HG02588 (cell line): Measurements from ENCODE around the gene NBEA.

ENCODE experiments used
- ATAC-seq: cut with Tn5 transposase; IDR thresholded peaks from one replicate; pipeline ENCODE4 v1.9.1; 2021; ENCODE audit warnings: mild to moderate bottlenecking, moderate library complexity; ENCODE audit not compliant: unreplicated experiment

NBEA gene

DNA sequence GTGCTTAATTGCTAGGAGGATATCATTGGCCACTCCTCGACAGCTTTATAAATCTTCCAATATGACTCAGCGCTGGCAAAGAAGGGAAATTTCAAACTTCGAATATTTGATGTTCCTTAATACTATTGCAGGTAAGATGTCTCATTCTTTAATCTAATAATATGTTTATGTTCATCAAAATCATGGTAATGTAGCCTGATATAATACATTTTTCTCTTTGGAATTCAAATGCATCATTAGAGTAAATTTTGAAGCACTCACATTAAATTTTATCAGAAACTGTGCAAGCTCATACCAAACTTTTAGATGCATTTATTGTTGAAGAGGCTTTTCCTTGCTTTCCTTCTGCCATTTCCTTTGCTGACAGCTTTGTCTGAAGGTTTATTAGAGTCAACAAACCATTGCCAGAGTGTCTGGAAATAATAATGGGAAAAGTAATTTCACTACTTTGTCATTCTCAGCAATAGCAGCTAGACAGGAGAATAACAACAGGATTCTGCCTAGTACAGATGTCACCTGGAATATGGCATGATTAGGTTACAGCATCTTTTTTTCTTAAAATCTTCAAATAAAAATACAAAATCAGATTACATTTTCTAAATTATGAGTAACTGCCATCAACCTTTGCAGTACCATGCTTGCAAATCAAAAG lies 613.0 kb downstream of the NBEA start:
- no peak for ATAC-seq

DNA sequence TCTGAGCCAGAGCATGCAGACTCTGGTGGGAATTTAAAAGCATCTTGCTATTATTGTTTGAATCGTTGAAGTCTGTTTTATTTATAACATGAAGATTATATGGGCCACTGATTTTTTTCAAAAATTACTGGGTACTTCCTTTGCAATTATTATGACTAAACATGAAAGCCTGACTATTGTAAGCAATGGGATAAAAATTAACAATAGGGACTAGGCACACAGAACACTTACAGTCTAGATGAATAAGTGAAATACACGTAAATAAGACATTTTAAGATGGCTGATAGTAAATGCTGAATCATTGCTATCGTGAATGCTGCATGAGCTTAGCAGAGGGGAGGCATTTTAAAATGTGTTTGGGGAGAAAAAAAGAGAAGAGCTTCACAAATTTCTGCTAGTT lies 615.4 kb downstream of the NBEA start:
- no peak for ATAC-seq

DNA sequence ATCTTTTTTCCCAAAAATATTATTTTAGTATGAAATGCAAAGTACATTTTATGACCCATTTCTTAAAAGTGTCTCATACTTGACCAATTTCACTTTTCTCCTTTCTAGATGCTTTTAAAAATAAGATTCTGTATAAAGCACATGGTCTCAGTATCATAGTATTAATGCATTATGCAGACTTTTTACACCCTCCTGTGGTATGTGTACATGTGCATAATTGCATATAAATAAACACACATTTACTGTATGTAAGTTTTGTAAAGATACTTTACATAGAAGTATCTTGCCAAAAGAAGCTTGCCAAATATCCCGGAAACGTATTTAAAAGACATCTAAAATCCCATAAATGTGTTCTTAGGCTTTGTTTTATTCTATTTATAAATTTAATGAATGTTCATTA lies 619.5 kb downstream of the NBEA start:
- no peak for ATAC-seq

DNA sequence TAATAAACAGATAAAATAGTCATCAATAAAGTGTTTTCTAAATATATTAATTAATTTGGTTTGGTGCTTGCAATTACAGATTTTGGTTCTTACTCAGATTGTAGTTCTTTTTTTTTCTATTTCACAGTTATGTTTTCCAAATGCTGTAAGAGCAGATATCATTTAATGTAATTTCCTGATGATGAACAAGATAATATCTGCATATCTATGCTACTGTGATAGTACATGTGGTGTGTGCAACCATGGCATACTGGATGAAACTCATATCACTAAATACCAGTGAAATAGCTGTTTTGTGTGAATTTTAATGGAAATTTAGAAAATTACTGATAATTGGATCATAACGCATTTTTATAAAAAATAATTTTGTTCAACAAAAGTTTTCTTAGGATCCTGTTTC lies 623.2 kb downstream of the NBEA start:
- ATAC-seq, result no peak

DNA sequence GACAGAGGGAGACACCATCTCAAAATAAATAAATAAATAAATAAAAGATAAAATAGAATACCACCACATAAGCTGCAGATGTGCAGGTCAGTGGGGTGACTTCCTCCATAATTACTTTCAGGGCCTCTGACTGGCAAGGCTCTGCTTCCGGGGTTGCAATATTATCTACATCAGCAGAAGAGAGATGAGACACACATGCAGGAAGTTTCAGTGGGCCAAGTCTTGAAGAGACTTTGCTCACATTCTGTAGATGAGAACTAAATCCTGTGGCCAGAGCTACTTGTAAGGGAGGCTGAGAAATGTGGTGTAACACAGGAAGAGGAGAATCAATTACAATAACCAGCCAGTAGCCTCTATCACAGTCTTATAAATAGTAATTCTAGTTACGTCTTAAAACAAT lies 624.3 kb downstream of the NBEA start:
- ATAC-seq, result no peak

DNA sequence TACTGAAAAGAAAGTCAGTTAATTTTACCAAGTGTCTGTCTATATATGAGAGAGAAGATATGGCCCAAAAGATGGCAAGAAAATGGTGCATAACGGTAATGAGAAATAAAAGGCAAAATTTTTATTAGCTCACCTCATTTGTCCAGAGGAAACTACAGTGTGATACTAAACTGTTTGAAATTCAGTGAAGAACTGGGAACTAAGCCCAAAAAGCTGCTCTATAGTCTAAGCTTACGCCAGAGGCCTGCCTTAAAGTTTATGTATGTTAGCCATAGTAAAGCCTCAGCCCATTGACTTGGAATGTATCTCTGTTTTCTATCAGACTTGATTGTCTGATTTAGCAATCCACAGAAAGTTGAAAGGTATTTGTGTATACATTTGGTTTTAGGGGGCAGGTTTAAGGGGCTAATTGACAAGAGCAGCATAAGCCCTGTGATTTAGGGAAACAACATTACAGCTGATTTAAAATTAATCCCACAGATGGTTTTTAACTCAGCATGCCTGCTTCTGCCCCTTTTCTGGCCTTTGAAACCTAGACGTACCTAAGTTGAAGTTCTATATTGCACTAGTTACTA lies 625.4 kb downstream of the NBEA start:
- no peak for ATAC-seq

DNA sequence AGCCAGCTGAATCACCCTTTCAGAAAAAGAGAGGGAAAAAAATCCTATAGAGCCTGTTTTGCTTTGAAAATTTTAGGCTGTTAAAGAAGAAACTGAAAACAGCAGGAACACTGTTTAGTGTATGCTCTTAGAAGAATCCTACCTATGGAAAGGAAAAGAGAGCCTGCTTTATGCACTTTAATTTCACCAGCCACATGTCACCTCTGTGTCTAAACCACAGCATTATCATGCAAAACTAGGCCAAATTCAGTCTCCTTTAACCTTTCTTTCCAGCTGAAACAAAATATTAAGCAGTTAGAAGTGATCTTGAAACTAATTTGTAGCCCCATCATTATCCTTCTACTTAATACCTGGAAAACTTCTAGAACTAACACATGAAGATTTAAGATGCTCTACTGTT lies 631.6 kb downstream of the NBEA start:
- no peak for ATAC-seq

DNA sequence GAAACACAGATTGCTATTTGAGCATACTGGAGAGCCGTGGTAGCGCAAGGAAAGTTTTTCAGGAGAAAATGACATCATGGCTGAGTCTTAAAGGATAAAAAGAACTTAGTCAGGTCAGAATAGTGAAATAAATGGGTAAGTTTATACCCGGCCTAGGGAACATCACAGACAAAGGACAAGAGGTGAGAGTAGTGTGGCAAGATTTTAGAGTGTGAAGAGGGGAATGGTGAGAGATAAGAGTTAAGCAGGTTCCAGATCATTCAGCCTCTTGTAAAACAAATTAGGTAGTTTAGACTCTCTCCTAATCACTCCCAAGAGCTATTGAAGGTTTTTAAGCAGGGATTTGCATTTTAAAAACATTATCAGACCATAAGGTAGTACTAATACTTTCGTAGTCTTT lies 650.4 kb downstream of the NBEA start:
- ATAC-seq, result no peak

DNA sequence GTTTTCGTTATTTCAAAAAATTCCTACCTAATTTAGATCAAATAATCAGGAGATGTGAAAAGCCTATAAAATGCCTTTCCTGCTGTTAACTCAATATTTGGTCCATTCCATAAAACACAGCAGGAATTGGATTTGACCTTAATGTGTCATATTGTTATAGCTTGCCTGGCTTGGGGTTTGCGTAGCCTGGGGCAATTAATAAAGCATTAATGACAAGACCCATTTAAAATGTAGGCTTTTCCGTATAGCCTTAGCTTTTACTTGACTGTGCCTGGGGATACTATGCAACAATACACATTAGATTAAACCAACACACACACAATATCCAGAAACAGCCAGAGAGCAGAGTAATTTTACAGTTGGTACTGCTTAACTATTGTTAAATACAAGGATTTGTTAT lies 651.6 kb downstream of the NBEA start:
- ATAC-seq, result no peak

DNA sequence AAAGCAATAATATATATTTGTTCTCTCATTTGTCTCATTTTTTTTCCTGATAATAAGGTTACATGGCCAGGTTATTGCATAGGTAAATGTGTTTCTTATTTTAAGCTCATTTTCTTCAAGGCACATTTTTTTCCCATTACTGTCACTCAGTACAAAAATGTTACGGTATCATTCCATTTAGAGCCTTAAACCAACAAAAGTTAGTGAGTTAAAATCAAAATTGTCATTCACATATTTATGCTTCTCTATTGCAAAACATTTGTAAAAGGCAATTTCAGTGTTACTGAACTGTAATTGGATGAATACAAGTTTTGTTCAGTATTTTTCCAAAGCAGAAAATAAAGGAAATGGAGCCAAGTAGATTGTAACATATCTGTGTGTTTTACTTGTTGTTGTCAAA lies 652.0 kb downstream of the NBEA start:
- ATAC-seq, result no peak

DNA sequence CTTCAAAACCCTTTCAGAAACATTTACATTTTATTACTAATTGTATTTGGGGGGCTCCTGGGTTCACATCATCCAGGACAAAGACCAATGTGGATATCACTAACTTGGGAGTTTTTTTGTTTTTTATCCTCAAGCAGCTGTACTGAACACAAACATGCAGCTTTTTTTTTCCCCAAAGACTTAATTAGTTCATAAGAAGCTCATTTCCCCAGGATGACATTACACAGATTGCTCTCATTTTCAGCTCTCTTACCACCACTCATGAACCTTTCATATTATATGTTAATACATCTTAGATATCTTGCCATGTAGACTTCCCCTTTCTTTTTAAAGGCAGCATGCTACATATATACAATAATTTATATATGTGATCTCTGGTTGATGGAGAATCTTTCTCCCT lies 653.1 kb downstream of the NBEA start:
- ATAC-seq, result no peak

DNA sequence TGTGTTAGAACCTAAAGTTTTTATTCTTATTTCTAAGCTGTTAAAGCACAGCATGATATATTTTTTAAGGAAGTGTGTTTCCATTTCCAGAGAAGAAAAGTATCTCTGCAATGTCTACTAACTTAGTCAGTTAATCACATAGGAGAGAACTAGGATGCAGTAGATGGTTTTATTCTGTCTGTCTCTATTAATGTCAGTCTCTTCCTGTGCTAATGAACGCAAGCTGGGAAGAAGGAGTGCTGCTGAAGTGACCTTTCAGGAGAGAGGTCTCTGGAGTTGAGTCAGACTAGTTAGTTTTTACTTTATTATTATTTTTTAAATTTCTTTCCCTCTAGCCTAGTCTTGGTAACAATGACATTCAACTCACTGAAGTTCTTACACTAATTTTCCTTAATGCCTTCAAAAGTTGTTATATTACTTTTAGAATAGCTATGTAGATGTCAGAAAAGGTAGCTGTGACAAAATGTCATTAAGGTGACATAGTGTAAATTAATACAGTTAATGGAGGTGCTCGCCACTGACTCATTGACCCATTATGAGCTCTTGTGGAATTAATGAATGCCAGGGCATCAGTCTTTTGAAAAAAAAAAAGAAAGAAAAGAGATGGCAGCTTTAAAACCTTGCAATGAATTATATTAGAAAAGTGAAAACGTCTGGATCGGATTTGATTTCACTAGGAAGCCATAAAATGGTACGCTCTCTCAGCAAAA lies 654.4 kb downstream of the NBEA start:
- no peak for ATAC-seq

DNA sequence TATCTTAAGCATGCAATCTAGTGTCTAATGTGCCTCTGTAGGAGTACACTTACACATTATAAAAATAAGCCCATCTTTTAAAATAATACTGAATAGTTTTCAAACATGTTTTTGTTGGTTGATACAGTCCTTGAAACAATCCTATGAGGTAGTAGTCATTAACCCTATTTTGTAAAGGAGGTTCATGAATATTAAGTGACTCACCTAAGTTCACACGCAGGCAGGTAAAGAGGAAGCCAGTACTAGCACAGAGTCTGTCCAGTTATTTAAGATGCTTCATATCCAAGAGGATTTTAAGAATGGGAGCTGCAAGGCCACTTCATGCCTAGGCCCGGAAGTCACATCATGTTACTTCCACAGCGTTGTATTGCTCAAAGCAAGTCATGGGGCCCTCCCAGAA lies 655.4 kb downstream of the NBEA start:
- no peak for ATAC-seq

DNA sequence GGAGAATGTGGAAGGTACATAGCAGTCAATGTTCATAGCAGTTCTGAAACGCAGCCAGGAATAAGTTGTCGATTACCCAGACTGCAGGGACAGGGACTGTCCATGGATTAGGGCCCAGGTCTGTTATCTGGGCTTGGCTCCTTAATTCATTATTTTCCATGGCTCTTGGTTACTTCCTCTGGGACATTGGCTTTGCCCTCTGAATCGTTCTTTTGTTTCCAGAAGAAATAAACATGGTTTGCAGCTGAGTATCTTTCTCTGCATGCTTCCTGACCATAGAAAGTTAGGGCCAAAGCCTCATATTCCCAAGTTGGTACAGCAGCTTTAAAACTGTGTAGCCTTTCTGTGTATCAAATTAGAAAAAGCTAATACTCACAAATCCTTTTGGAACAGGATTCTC lies 656.2 kb downstream of the NBEA start:
- no peak for ATAC-seq

DNA sequence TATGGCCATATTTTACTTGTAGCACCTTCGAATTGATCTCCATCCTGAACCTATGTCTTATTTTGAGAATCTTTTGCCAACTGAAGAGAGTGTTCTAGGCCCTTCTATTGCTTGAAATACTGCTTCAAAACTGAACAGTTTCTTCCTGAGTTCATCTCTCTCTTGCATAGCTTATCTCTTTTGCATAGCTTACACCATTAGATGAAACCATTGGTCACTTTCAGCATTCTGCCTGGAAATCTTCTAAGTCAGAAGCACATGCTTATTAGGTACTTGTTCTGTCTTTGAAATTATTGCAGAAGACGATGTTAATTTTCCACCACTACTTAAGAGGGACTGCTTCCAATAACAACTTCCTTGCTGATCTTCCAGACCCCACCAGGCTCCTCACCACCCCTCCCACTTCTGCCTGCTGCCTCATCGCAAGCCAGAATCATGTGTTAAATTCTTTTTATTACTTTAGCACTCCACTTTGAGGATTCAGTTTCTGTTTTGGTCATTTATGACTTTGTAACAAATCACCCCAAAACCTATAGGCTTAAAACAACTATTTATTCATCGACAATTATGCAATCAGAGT lies 656.8 kb downstream of the NBEA start:
- no peak for ATAC-seq

DNA sequence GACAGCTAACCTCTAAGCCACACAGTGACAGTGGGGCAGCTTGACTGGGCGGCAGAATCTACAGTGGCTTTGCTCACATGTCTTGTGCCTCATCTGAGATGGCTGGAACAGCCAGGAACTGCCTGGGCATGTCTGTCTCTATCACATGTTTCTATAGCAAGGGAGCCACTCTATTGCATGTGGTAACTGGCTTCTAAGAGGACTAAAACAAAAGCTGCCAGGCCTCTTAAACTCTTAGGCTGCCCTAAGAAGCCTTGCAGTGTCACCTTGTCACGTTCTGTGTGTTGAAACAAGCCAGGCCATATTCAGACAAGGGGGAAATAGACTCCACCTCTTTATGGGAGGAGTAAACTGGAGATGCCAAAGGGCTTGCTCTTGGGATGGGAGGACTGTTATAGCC lies 657.3 kb downstream of the NBEA start:
- no peak for ATAC-seq

DNA sequence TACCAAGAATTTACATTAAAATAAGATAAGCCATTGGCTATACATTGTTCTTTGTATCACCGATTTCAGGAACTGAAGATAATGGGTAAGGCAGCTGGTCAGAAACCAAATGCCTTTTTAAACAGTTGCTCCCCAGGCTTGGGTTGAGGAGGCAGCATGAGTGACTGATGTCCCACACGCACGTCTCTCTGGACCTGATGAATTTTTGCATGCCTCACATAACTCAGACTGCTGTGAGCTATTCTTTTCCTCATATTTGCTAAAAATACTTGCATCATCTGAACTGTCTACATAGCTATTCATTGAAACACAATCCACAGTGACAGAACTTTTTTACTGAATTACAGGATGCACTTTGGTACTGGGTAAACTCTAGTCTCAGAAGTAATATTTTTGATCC lies 658.1 kb downstream of the NBEA start:
- ATAC-seq, result no peak

DNA sequence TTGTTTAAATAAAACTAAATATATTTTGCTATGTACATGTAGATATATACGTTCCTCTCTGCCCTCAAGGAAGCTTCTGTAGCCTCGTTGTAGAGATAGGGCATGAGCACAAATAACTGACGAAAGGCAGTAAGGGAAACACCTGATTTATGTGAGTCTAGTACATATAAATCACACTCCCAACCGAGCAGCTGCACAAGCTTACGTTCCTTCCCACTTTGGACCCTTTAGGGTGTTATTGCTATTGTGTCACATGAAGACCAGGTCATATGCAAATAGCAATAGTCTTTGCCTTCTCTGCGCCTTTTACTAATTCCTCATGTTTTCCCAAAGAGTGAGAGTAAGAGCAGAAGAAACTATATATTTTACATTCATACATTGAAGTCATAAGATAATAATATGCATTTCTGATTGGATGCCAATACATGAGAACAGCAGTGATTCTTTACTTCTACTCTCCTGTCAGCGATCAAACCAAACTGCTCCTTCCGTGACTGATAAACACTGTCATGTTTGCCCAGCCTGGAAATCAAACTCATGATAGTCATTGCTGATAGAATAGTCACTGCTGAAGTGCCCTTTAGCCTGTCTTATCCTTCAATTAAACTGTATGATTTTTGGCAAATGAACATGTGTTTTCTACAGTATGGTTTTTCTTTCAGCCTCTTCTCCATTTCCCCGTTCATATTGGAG lies 661.7 kb downstream of the NBEA start:
- ATAC-seq, result no peak

DNA sequence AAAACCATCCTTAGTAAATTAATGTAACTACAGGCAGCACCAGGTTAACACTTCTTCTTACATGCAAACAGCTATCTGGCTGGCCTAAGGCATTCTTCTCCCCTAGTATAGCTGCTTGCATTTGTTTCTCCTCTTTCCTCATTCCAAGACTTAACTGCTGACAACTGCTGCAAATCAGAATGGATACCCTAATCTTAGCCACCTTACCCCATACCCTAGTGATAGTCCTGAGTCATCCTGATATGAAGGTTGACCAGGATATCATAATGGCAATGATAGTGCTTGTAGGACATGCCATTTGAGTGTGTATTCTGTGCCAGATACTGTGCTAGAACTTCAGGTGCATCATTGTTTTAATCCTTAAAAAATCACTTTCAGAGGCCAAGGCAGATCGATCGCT lies 672.6 kb downstream of the NBEA start:
- ATAC-seq, result no peak

DNA sequence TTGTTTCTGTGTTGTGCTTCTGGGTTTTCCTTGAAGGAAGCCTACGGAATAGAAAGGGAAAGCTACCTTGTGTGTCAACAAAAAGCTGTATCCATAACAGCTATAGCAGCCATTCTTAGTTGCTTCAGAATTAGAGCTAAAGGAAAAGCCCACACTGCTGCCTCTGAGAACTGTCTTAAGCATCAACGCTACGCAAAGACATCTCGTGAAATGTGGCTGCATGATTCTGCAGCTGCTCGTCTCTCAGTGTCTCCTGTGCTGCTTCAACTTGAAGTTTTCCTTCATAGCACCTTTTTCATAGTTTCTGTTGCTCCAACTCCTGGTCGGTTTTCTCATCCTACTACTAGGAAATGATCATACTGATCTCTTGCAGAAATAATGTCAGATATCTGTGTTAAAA lies 675.4 kb downstream of the NBEA start:
- ATAC-seq, result no peak

DNA sequence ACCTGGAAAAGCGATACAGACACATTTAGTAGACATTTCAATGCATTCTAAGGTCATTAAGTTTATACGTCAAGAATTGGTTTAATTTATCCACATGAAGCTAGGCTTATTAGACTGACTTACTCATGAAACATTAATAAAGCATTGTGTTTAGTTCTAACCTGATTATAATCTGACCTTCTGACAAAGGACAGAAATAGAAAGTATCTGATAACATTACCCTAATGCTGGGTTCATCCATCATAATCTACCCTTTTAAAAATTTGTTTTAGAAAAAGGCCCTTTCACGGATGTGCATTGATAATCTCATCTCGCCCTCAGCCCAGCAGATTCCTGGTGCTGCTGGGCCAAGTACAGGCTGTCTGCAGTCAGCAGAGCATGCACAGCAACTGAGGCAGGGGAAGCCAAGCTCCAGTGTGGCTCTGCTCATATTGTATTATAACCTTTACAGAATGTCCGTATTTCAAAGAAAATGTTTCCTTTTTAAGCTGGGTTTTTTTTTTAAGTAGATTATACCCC lies 676.6 kb downstream of the NBEA start:
- ATAC-seq, result no peak
